ENCODE results near the gene NAA15. TPM values are rescaled to one million over a fixed set of nuclear protein-coding genes. Genes with fewer than 3 reads are reported as not detected.

NAA15 gene
- total and polyA plus RNA-seq, 2 donors (not counting 3 experiments of a cell fraction or from before 2014, with no cell fraction given), result 4.5 to 67.9 TPM

DNA sequence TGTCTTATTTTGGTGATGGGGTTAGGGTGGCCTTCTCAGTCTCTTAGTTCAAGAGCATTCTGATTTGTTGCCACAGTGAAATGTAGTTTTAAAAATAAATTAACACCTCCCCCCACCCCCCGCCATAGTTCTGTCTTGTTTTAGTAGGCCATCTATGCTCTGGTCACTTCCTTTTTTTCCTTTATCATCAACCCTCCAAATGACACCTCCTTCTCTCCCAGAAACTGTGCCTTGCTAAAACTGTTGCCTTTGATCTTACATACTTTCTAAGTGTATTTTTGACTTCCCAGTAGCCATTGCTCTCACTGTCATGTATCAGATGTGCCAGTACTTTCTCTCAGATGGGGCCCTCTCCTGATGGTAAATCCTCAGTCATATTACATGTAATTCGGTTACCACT lies 15.4 kb downstream of the NAA15 start:
- Histone ChIP-seq H3K4me3 (replicated peaks in 1 of 3; ENCODE audit: insufficient read depth in 1 of 3, low read depth in 1 of 3, low read length in 3 of 3) (no peak overlapping the region), H2AFZ (ENCODE audit: low read depth, low read length) (no peak overlapping the region), H3K9ac (replicated peaks; ENCODE audit: extremely low read depth, insufficient read depth, low read length) (no peak overlapping the region), H3K27me3 (ENCODE audit: control insufficient read depth in 2 of 2, insufficient read depth in 2 of 2, low read length in 2 of 2) (no peaks in the 10 kb centered on the region), H3K36me3 (ENCODE audit: control insufficient read depth in 2 of 2, extremely low read depth in 1 of 2, insufficient read depth in 2 of 2, low read length in 2 of 2) (no peaks in the 10 kb centered on the region), H3K4me2 (ENCODE audit: insufficient read depth, low read length) (no peak overlapping the region), H3K9me3 (replicated peaks; ENCODE audit: control insufficient read depth, insufficient read depth, low read length) (no peaks in the 10 kb centered on the region), H3K4me1 (ENCODE audit: control insufficient read depth, extremely low read depth, insufficient read depth, low read length) (no peaks in the 10 kb centered on the region), H3K79me2 (ENCODE audit: control insufficient read depth, insufficient read depth, low read length) (peaks cover 99% of the 10 kb centered on the region), H4K20me1 (replicated peaks; ENCODE audit: control insufficient read depth, extremely low read depth, insufficient read depth, low read length) (peaks cover 15% of the 10 kb centered on the region), H3K9me1 (replicated peaks; ENCODE audit: control insufficient read depth, extremely low read depth, insufficient read depth, low read length) (no peaks in the 10 kb centered on the region), H3K27ac (ENCODE audit: insufficient read depth, low read depth, low read length) (no peak overlapping the region)
- POLR2A ChIA-PET, result no interaction called here
- TF ChIP-seq FOS (IDR thresholded peaks at IDR 0.05; ENCODE audit: borderline replicate concordance, insufficient read depth, low read length) (no peak), MYC (IDR thresholded peaks at IDR 0.05; ENCODE audit: low read depth, low read length) (no peak), JUN (IDR thresholded peaks at IDR 0.05; ENCODE audit: borderline replicate concordance, insufficient read depth, insufficient read length, low read depth) (no peak), POLR2AphosphoS5 (IDR thresholded peaks at IDR 0.05; ENCODE audit: insufficient read depth, low read depth, low read length) (no peak), POLR2A (IDR thresholded peaks at IDR 0.05; ENCODE audit: low read depth, low read length) (no peak), GATA2 (IDR thresholded peaks at IDR 0.05; ENCODE audit: insufficient read depth, insufficient read length, low read depth, low read length) (no peak), EZH2 (IDR thresholded peaks at IDR 0.05; ENCODE audit: borderline replicate concordance, low read depth, low read length, severe bottlenecking) (no peak)
- TF ChIP-seq, protein P1, sequence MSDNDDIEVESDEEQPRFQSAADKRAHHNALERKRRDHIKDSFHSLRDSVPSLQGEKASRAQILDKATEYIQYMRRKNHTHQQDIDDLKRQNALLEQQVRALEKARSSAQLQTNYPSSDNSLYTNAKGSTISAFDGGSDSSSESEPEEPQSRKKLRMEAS (IDR thresholded peaks at IDR 0.05; ENCODE audit: insufficient read depth, insufficient read length), result no peak
- TF ChIP-seq, protein P2, sequence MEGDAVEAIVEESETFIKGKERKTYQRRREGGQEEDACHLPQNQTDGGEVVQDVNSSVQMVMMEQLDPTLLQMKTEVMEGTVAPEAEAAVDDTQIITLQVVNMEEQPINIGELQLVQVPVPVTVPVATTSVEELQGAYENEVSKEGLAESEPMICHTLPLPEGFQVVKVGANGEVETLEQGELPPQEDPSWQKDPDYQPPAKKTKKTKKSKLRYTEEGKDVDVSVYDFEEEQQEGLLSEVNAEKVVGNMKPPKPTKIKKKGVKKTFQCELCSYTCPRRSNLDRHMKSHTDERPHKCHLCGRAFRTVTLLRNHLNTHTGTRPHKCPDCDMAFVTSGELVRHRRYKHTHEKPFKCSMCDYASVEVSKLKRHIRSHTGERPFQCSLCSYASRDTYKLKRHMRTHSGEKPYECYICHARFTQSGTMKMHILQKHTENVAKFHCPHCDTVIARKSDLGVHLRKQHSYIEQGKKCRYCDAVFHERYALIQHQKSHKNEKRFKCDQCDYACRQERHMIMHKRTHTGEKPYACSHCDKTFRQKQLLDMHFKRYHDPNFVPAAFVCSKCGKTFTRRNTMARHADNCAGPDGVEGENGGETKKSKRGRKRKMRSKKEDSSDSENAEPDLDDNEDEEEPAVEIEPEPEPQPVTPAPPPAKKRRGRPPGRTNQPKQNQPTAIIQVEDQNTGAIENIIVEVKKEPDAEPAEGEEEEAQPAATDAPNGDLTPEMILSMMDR (IDR thresholded peaks at IDR 0.05; ENCODE audit: extremely low read depth in 1 of 2, insufficient read depth in 1 of 2, low read depth in 1 of 2, low read length in 2 of 2), result no peak
- DNase-seq (ENCODE audit: low read depth, low spot score) (no peak), FAIRE-seq (no peak)
- CTCF ChIA-PET, result interaction anchor here (0.9 kb wide), 1 partner anchor 286 kb away, joined by 4 read pairs; no protein-coding TSS in a partner anchor
- intact Hi-C loops (cut with micrococcal nuclease) (no loop called here), dilution Hi-C loops (cut with MboI; ENCODE audit: extremely low pct_ligation_motif_present, low sequenced_read_pairs) (no loop called here)
- BruUV-seq (replicated peaks), result no TSS peak

Data from endothelial cell of umbilical vein (primary cell).